ENCODE measurements around the gene COPS6.

GRCh38 chr7:100072462-100072861, 16.3 kb upstream of the COPS6 start:
- TF ChIP-seq CTCF (IDR thresholded peaks at IDR 0.05): no peak
- no peak for TF ChIP-seq POLR2A (IDR thresholded peaks at IDR 0.05)
